Measurements from ENCODE around the gene SLCO3A1.
"Not testable (repeated sequence)": the region's sequence is repeated elsewhere in the genome, so short reads cannot be mapped to it uniquely, and the experiment has no call there.

Gene SLCO3A1

DNA sequence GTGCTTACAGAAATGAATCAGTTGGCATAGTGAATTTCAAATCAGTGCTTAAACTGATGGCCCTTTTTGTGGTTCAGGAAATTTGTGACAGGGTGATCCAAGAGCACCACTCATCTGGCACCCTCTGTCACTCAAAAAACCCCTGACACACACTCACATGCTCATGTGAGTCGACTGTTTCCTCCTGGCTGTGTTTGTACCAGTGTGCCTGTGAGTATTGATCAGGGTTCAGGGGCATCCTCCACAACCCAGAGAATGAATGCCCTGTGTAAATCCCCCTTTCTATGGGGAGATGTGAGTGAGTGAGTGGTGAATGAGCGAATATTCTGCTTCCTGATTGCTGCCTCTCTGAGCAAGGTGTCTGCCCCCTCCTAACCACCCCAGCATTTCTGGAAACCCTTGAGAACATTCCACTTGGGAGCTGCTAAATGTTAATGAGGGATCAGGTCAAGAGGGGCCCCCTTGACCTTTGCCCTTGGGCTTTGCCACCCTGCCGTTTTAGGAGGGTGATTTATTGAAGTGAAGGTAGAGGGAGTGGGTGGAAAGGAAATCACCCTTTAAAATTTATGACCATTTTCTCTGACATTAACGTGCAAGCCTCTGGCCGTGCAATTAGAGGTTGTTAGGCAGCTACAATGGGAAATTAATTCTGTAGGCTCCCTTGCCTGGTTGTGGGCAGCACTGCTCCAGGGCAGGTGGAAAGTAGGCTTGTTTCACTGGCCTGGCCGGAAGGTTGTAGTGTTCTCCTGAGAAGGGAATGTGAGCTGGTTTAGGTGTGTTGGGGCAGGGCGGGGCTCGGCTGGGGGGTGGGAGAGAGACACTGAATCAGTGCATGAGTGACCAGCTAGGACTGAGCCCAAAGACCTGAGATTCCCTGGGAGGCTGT lies 87.2 kb downstream of the SLCO3A1 start:
- no peak for DNase-seq (ENCODE audit: low read depth in 2 of 2)

DNA sequence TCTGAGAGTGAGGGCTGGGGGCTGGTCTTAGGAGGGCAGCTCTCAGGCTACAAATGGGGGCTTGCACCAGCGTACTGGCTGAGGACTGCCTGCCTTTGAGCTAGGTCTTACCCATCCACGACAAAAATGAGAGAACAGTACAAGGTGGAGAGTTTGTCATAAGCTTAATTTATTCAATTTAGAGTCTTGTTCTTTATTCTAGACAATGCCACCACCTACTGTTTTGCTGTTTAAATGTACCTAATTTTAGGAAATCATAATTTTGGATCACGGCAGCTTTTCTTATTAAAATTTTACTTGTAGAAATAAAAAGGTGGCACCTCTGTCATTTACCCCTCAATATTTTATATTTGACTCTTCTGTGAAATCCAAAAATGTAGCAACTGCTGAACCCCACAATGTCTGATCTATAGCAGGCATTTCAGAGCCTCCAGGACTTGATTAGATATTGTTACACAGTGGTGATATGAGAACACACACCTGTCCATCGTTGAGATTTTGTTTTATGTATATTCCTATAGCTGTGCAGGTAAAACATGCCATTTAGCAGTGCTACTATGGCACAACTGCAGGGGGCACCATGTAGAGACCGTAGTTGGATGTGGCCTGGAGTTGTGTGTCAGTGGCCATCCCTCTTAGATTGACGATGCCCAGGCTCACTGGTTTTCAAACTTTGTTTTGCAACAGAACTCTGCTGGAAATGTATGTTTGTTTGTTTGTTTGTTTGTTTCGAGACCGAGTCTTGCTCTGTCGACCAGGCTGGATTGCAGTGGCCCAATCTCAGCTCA lies 88.6 kb downstream of the SLCO3A1 start:
- no peak for DNase-seq (ENCODE audit: low read depth in 2 of 2)

DNA sequence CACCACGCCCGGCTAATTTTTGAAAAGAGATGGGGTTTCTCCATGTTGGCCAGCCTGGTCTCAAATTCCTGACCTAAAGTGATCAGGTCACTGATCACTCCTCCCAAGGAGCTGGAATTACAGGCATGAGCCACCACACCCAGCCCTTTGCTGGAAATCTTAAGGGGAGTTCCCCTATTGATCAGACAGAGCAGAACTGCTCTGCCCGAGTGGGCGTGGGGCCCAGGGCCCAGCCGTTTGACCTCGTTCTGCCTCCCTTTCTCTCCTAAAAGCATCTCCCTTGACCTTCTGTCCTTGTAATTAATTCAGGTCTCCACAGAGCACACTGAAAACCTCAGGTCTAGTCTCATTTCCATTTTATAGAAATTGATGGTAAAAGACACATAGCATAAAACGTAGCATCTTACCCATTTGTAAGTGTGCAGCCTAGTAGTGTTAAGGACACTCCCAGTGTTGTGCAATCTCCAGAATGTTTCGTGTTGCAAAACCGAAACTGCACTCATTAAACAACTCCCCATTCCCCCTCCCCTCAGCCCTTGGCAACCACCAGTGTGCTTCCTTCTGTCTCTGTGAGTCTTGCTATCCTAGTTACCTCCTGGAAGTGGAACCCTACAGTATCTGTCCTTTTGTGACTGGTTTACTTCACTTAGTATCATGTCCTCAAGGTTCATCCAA lies 89.3 kb downstream of the SLCO3A1 start:
- peak; percentile 60 to 63 for DNase-seq (ENCODE audit: low read depth in 2 of 2)

DNA sequence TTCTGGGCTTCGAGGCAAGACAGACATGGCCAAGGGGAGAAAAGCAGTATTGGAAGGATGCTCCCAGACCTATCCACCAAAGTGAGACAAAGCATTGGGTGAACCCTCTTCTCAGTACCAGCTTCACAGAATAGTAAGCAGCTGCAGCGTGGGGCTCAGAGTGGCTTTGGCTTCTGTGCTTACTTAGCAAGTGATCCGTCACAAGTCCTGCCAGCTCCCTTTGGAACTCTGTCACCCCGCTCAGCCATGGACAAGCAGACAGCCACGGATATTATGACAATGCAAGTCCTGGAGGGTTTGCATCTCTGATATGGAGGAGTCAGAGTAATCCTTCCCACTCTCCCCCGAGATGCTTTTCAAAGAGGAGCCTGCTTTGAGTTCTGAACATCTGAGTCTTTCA lies 90.8 kb downstream of the SLCO3A1 start:
- no peak for DNase-seq (ENCODE audit: low read depth in 2 of 2)

DNA sequence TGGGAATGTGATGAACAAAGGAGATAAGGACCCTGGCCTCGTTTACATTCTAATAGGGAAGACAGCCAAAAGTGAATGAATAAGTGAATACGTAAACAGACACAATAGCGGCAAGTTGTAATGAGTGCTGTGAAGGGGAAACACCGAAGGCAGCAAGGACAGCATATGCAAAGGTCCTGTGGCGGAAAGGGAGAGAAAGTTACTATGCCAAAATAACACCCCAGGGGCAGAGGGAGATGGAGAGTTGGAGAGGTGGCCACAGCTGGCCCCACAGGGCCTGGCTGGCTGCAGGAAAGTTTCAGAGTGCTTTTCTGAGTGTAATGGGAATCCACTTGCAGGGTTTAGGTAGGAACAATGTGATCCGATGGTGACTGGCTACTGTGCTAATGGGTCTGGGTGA lies 91.9 kb downstream of the SLCO3A1 start:
- no peak for DNase-seq (ENCODE audit: low read depth in 2 of 2)

DNA sequence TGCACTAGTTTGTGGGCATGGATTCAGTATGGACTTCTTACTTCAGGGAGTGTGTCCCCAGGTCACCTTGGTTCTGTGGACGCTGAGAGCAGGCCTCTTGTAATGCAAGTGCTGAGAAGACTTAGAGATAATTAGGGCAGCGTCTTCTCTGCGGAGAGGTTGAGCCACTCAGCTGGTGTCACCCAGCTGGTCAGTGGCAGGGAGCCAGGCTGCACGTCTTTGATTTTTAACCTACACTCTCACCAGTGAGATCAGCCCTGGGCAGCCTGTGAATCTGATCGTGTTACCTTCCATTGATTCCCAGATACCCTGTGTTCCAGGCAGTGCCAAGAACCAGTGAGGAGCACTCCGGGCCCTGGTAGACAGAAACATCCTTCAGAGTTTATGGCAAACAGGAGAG lies 92.6 kb downstream of the SLCO3A1 start:
- no peak for DNase-seq (ENCODE audit: low read depth in 2 of 2)

DNA sequence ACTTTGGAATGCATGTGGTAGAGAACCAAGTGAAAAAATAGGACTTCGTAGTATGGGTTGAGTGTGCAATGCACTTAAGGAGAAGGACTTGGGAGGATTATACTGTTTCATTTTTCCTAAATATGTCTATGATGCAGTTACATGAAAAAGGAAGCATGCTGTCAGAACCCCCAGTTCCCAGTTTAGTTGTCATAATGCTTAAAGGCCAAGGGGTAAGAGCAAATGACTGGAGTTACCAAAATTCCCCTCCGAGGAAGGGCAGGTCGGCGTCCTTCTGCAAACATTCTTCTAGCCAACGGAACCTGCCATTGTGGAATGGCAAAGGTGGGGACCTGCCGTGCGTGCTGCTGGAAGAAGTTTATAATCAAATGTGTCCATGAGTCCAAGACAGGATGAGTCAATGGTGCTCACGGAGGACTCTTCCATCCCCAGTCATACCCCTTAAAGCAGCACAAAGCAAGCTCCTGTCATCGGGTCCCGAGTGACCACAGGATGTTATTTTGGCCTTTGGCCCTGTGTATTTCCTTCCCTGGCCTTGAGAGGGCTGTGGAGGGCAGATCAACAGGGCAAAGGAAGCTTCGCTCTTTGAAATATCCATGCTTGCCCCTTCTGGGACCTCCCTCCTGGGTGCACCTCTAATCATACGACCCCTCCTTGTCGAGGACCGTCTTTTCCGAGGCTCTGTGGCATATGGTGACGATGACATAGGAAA lies 93.2 kb downstream of the SLCO3A1 start:
- no peak for DNase-seq (ENCODE audit: low read depth in 2 of 2)

DNA sequence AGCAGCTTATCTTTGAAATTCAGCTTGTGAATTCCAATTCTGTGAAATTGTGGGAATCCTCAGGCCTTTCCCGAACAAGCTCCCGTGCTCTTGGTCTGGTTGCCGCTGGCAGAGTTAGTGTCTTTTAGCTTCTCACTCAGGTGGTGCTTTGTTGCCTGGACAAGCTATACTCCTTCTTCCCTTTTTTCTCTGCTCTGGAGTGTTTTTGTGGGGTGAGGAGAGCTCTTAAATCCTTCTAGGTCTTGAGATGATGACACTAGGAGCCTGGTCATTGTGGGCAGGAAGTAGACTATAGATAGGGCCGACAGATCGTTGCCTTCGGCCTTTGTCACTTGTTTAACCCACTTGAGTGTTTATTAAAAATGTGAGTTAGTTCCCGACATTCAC lies 93.8 kb downstream of the SLCO3A1 start:
- DNase-seq (ENCODE audit: low read depth in 2 of 2) = no peak

DNA sequence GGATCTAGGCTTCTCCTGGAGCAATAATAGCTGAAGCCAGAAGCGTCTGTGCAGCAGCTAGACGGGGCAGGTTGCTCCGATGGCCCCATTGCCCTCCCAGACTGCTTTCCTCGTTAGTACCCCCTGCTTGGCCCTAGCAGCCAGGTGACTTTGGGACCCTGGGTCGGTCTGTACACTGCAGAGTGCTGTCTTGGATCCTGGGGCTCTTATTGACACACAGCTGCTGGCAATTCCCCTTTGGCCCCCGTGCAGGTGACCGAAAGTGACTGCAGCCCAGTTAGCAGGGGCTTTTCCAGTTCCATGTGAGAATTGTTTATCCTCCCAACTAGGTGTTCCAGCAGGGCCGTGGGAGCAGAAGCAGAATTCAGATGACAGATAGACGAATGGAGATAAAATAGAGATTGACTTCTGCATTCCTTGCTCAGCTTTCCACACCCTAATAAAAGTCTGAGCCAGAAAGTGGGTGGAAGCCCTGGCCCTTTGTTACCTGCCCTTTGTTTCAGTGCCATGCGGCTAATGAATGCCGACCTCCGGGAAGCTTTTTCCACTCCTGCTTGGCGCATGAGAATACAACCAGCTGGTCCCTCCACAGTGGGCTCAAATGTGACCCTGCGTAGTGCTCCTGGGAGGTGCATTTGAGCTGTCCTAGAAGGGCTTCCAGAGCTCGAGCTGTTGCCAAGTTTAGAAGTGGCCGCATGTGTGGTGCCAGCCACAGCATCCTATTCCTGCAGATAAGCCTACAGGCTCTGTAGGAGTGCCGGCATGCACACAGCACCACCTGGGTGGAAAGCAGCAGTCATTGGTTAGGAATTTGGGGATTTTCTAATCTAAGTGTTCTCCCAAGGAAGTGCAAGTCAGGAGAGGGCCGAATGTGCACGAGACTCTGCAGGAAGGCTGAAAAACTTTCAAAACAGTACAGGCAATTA lies 94.4 kb downstream of the SLCO3A1 start:
- DNase-seq (ENCODE audit: low read depth in 2 of 2) = no peak

DNA sequence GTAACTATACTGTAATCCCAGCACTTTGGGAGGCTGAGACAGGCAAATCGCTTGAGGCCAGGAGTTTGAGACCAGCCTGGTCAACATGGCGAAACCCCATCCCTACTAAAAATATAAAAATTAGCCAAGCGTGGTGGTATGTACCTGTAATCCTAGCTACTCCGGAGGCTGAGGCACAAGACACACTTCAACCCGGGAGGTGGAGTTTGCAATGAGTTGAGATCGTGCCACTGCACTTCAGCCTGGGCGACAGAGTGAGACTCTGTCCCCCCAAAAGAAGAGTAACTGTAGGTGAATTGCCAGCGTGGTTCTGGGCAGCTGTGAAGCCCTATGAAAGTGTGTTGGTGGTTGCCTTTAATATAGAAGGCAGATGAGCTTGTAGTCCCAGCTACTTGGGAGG lies 95.9 kb downstream of the SLCO3A1 start:
- no peak for DNase-seq (ENCODE audit: low read depth in 2 of 2)

DNA sequence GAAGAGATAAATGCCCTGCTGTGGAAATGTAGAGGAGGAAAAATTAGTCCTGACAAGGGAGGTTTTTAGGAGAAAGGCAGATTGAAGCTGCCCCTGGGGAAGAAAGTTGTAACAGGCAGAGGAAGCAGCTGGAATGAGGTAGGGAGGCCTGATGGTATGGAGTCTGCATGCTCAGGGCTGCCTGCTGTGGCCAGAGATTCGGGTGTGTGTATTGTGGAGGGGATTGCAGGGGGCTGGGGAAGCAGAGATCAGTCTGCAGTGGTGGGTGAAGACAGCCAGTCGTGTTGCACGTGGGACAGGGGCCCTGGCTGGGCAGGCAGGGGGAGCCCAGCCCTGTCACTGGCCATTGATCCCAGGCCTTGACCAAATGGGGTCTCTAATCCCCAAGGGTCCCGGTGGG lies 96.5 kb downstream of the SLCO3A1 start:
- no peak for DNase-seq (ENCODE audit: low read depth in 2 of 2)

DNA sequence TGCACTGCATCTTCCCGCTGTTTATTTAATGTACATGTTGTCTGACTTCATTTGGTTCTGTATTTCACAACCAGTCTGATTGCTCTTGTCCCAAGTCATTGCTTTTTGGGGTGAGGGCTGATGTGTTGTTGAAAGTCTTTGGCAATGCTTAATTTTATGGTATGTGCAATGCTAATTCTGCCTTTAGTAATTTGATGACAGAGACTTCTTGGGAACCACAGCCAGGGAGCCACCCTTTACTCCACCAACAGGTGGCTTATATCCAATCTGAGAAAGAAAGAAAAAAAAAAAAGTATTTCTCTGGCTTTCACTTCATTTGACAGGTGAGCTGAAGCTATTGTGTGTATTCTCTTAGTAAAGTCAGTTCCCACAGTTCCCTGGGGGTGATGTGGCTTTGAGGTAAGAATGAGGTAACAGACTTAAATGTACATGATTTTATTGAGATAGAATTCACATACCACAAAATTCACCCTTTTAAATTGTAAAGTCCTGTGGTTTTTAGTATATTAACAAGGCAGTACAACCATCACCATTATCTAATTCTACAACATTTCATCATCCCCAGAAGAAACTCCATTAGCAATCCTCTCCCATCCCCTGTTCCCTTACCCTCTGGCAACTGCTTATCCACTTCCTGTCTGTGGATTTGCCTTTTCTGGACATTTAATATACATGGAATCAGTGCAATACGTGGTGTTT lies 97.3 kb downstream of the SLCO3A1 start:
- DNase-seq (ENCODE audit: low read depth in 2 of 2) = no peak

DNA sequence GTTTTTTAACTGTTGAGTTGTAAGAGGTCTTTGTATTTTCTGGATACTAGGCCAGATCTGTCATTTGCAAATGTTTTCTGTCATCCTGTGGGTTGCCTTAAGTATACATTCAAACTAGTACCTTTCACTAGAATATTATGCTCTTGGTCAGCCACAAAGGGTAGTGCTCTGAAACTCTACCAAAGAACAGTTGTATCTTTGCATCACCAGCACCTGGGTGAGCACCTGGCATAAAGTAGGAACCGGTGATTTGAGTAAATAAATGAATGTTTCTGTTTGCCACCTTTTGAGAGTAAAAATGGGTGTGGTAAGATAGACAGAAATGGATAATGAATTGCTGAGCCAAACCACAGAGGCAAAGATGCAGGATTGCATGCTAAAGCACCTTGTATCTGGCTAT lies 98.7 kb downstream of the SLCO3A1 start:
- no peak for DNase-seq (ENCODE audit: low read depth in 2 of 2)

DNA sequence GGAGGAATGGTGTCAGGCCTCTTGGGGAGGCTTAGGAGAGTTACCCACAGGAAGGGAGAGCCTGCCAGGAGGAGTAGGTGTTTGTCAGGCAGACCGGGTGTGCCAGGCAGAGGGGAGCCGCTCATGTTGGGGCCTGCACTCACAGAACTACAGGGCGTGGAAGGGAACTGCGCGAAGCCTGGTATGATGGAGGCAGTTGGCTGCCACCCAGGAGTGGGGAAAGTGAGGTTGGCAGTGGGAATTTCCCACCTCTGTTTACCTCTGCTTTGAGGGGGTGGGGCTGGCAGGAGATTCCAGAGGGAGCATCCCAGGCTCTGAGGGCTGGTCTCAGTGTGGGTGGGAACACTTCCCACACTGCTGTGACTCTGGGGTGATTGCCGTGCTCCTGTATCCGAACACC lies 99.9 kb downstream of the SLCO3A1 start:
- no peak for DNase-seq (ENCODE audit: low read depth in 2 of 2)

DNA sequence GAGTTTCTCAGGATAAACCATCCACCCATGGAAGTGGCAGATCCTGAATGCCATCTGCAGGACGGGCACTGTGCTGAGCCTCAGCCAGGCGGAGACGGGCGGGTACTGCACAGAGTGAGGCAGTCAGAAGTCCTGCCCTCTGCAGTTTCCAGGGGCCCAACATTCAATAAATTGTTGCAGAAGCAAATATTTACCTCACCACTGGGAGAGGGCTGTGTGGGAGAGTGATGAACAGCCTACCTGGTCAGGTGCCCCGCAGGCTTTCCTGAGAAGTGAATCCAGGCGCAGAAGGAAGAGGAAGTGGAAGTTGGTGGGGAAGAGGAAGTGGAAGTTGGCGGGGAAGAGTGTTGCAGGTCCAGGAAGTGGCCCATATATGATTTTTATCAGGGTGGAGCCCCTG lies 100.8 kb downstream of the SLCO3A1 start:
- DNase-seq (ENCODE audit: low read depth in 2 of 2) = no peak

DNA sequence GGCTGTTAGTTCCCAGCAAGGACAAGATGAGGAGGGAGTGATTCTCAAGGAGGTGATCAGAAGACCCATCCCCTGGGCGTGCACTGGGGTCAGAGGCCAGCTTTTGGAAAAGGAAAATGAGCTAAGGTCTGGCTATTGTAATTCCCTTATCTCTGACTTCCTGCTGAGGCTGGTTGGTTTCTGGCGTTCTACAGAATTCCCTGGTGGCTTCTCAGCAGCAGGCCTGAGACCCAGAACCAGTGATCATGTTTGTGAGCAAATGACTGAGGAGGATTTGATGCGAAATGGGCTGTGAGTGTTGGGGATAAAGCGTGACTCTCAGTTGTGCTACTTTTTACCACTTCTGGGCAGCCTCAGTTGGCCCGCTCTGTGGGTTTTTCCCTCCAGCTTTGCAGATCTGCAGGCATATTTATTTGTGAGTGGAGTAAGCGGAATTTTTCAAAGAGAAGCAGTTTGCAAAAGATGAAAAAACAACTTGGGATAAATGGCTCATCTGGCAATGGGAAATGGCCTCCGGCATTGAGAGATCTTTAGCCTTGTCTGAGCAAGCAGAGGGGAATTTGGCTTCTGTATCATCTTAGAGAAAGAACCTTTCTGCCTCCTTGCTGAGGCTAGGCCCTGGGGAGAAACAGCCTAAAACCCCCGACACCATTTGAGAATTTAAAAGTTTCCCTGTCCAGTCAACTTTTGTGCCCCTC lies 102.7 kb downstream of the SLCO3A1 start:
- DNase-seq (ENCODE audit: low read depth in 2 of 2) = no peak

DNA sequence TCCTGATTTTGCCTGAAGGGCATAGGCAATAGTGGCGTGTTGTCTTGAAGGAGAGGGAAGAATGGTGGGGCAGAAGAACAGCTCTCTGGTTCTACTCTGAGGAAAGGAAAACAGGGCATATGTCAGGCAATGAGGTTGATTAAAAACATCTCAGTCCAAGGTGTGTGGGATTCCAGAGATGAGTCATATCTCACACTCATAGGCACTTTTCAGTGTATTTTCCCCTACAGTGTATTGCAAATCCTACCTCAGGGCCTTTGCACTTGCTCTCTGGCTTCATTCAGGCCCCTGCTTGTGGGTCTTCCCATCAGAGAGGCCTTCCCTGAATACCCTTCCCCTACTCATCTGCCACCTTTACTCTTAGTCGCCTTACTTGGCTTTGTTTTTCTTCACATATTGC lies 107.8 kb downstream of the SLCO3A1 start:
- no peak for DNase-seq (ENCODE audit: low read depth in 2 of 2)

DNA sequence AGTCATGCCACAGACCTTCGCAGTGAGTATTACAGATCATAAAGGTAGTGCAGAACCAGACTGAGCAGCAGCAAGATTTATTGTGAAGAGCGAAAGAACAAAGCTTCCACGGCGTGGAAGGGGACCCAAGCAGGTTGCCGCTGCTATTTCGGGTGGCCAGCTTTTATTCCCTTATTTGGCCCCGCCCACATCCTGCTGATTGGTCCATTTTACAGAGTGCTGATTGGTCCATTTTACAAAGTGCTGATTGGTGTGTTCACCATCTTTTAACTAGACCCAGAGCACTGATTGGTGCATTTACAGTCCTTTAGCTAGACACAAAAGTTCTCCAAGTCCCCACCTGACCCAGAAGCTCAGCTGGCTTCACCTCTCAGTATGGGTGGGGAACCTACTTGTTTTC lies 110.2 kb downstream of the SLCO3A1 start:
- DNase-seq (ENCODE audit: low read depth in 2 of 2) = not testable (repeated sequence)

DNA sequence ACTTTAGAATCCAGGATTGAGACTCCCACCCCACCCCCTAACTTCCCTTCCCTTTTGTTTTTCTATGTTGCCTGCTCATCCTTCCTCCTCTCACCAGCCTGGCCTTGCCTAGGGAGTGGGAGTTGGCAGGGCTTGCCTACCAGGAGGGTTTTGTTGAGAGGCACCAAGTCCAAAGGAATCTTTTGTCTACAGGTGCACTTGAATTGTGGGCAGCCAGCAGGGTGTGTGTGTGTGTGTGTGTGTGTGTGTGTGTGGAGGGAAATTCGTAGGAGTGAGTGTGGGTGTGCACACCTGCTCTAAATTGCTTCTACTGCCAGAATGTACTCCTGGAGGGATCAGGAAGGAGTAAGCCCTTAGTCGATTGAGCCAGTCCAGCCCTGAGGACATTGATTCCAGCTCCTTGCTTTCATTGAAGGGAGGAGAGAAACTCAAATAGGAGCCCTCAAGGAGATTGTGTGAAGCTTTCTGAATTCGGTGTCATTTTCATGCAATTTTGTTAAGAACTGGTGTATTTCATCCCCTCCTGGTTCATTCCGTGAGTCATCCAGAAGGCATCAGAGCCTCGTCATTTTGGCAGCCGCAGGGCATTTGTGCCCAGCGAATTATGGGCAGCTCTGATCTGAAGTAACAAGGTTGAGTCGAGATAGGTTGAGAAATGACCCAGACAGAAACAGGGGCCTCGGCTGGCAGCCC lies 112.1 kb downstream of the SLCO3A1 start:
- no peak for DNase-seq (ENCODE audit: low read depth in 2 of 2)
